WTC11 (cell line): Measurements from ENCODE around the gene TMEM256. TPM values are rescaled to one million over a fixed set of nuclear protein-coding genes. Genes with fewer than 3 reads are reported as not detected.

Experiments used
- ATAC-seq: fragments of 200-7000 bp; cut with Tn5 transposase; 2 replicates; pipeline ENCODE4 v1.10.0; 2021; ENCODE audit warnings: mild to moderate bottlenecking, moderate library complexity
- CTCF ChIA-PET: fragments of 300-600 bp; sonication (Branson Sonifier 250); formaldehyde crosslinking; loops from one replicate; lab custom pipeline; 2021; ENCODE audit warnings: antibody characterized with exemption; lab: Charles Lee
- POLR2A ChIA-PET: fragments of 350-600 bp; sonication (Branson Sonifier 250); formaldehyde crosslinking; loops from one replicate; lab custom pipeline; 2021; ENCODE audit warnings: antibody characterized with exemption; lab: Charles Lee
- DNase-seq: peaks from one replicate; pipeline ENCODE4 v3.0.0; 2021; ENCODE audit warnings: low spot score
- H3K27ac Mint-ChIP-seq: 2 replicates; pipeline ENCODE4 v1.8.0; 2021; ENCODE audit warnings: mixed read lengths
- H3K27me3 Mint-ChIP-seq: 2 replicates; pipeline ENCODE4 v1.8.0; 2021; ENCODE audit warnings: low read depth, mild to moderate bottlenecking, moderate library complexity, mixed read lengths
- H3K36me3 Mint-ChIP-seq: 2 replicates; pipeline ENCODE4 v1.8.0; 2021; ENCODE audit warnings: mixed read lengths
- H3K4me1 Mint-ChIP-seq: 2 replicates; pipeline ENCODE4 v1.8.0; 2022; ENCODE audit warnings: mixed read lengths
- H3K4me3 Mint-ChIP-seq: 2 replicates; pipeline ENCODE4 v1.8.0; 2021; ENCODE audit warnings: mild to moderate bottlenecking, moderate library complexity, mixed read lengths
- H3K9me3 Mint-ChIP-seq: 2 replicates; pipeline ENCODE4 v1.8.0; 2021; ENCODE audit warnings: mixed read lengths
- AFF4 ChIP-seq: sonication (generic); formaldehyde crosslinking; IDR thresholded peaks from 2 replicates; pipeline ENCODE4 v1.8.1; 2023; ENCODE audit warnings: mild to moderate bottlenecking, missing genetic modification reagents, borderline replicate concordance
- CREB1 ChIP-seq: sonication (generic); formaldehyde crosslinking; IDR thresholded peaks from 2 replicates; pipeline ENCODE4 v1.8.0; 2023; ENCODE audit warnings: mild to moderate bottlenecking, missing genetic modification reagents
- FOXJ3 ChIP-seq: sonication (generic); formaldehyde crosslinking; IDR thresholded peaks from 2 replicates; pipeline ENCODE4 v1.9.0; 2021; ENCODE audit warnings: missing genetic modification reagents, mild to moderate bottlenecking, borderline replicate concordance
- FOXK1 ChIP-seq: sonication (generic); formaldehyde crosslinking; IDR thresholded peaks from 2 replicates; pipeline ENCODE4 v1.8.0; 2022; ENCODE audit warnings: mild to moderate bottlenecking, moderate library complexity, missing genetic modification reagents
- KAT7 ChIP-seq: sonication (generic); formaldehyde crosslinking; IDR thresholded peaks from 2 replicates; pipeline ENCODE4 v1.8.1; 2023; ENCODE audit warnings: missing genetic modification reagents, mild to moderate bottlenecking, borderline replicate concordance
- MLX ChIP-seq: sonication (generic); formaldehyde crosslinking; IDR thresholded peaks from 2 replicates; pipeline ENCODE4 v1.8.1; 2023; ENCODE audit warnings: mild to moderate bottlenecking, missing genetic modification reagents, moderate library complexity
- NR3C1 ChIP-seq: sonication (generic); formaldehyde crosslinking; conservative IDR thresholded peaks from 2 replicates; pipeline ENCODE4 v1.8.1; 2023; ENCODE audit warnings: low read depth, mild to moderate bottlenecking, missing genetic modification reagents
- OVOL2 ChIP-seq: fragments of 250-450 bp; sonication (Bioruptor Pico); IDR thresholded peaks from 2 replicates; pipeline ENCODE4 v1.9.0; 2021; ENCODE audit warnings: mild to moderate bottlenecking, borderline replicate concordance
- TEAD4 ChIP-seq: sonication (generic); formaldehyde crosslinking; IDR thresholded peaks from 2 replicates; pipeline ENCODE4 v1.8.0; 2022; ENCODE audit warnings: mild to moderate bottlenecking, missing genetic modification reagents
- ZNF121 ChIP-seq: sonication (generic); formaldehyde crosslinking; IDR thresholded peaks from 2 replicates; pipeline ENCODE4 v1.8.0; 2023; ENCODE audit warnings: missing genetic modification reagents
- ZNF219 ChIP-seq: sonication (generic); formaldehyde crosslinking; IDR thresholded peaks from 2 replicates; pipeline ENCODE4 v1.8.0; 2023; ENCODE audit warnings: missing genetic modification reagents, mild to moderate bottlenecking, borderline replicate concordance
- ZNF396 ChIP-seq: fragments of 250-450 bp; sonication (Bioruptor Pico); IDR thresholded peaks from 2 replicates; pipeline ENCODE4 v1.8.0; 2021; ENCODE audit warnings: mild to moderate bottlenecking, moderate library complexity, borderline replicate concordance
- ZNF423 ChIP-seq: fragments of 250-450 bp; sonication (Bioruptor Pico); IDR thresholded peaks from 2 replicates; pipeline ENCODE4 v2.1.2; 2022; ENCODE audit warnings: mild to moderate bottlenecking, moderate library complexity
- total RNA-seq: library from RNA; stranded (reverse); gene quantifications from 3 replicates; pipeline ENCODE4 v1.2.3, GENCODE V29; 2021
- TF ChIP-seq, protein P1 (sequence below): sonication (generic); formaldehyde crosslinking; IDR thresholded peaks from 2 replicates; pipeline ENCODE4 v1.8.0; 2022; ENCODE audit warnings: missing genetic modification reagents
- TF ChIP-seq, protein P2 (sequence below): sonication (generic); formaldehyde crosslinking; IDR thresholded peaks from 2 replicates; pipeline ENCODE4 v1.8.1; 2022; ENCODE audit warnings: mild to moderate bottlenecking, missing genetic modification reagents, moderate library complexity, borderline replicate concordance
- TF ChIP-seq, protein P3 (sequence below): sonication (generic); formaldehyde crosslinking; IDR thresholded peaks from 2 replicates; pipeline ENCODE4 v1.8.0; 2023; ENCODE audit warnings: missing genetic modification reagents, mild to moderate bottlenecking, borderline replicate concordance
- TF ChIP-seq, protein P4 (sequence below): fragments of 200-600 bp; IDR thresholded peaks from 2 replicates; pipeline ENCODE4 v1.8.0; 2022; ENCODE audit warnings: antibody characterized with exemption
- TF ChIP-seq, protein P5 (sequence below): sonication (generic); formaldehyde crosslinking; IDR thresholded peaks from 2 replicates; pipeline ENCODE4 v1.8.1; 2023; ENCODE audit warnings: mild to moderate bottlenecking, missing genetic modification reagents

Gene TMEM256
- total RNA-seq, 1 experiment from 2014 or later = 132 TPM

GRCh38 chr17:7425756-7426155 lies 21.9 kb upstream of the TMEM256 start (continued):
- TF ChIP-seq, protein P1, sequence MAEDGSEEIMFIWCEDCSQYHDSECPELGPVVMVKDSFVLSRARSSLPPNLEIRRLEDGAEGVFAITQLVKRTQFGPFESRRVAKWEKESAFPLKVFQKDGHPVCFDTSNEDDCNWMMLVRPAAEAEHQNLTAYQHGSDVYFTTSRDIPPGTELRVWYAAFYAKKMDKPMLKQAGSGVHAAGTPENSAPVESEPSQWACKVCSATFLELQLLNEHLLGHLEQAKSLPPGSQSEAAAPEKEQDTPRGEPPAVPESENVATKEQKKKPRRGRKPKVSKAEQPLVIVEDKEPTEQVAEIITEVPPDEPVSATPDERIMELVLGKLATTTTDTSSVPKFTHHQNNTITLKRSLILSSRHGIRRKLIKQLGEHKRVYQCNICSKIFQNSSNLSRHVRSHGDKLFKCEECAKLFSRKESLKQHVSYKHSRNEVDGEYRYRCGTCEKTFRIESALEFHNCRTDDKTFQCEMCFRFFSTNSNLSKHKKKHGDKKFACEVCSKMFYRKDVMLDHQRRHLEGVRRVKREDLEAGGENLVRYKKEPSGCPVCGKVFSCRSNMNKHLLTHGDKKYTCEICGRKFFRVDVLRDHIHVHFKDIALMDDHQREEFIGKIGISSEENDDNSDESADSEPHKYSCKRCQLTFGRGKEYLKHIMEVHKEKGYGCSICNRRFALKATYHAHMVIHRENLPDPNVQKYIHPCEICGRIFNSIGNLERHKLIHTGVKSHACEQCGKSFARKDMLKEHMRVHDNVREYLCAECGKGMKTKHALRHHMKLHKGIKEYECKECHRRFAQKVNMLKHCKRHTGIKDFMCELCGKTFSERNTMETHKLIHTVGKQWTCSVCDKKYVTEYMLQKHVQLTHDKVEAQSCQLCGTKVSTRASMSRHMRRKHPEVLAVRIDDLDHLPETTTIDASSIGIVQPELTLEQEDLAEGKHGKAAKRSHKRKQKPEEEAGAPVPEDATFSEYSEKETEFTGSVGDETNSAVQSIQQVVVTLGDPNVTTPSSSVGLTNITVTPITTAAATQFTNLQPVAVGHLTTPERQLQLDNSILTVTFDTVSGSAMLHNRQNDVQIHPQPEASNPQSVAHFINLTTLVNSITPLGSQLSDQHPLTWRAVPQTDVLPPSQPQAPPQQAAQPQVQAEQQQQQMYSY (CRISPR knock-in tag) = no peak
- no peak for TF ChIP-seq CREB1 (CRISPR knock-in tag)
- no peak for TF ChIP-seq NR3C1 (CRISPR knock-in tag)
- no peak for TF ChIP-seq ZNF219 (CRISPR knock-in tag)
- no peak for TF ChIP-seq ZNF396 (CRISPR knock-in tag)

GRCh38 chr17:7425316-7425715 lies 21.4 kb upstream of the TMEM256 start, which contains the start of gene SPEM2:
Gene SPEM2, plus strand, starts transcription at chr17:7425616. Its CDS starts 73 bp downstream, at chr17:7425689.
- ChIA-PET POLR2A (no interaction called here), CTCF (interaction anchor here (1.0 to 3.3 kb wide), 5 partner anchors 12 to 135 kb away, joined by 3 to 8 read pairs (median 6); partner anchors contain the start of gene PLSCR3)
- H3K27me3 Mint-ChIP-seq = no peaks in the 10 kb centered on the region; the same call in 1 of the 2 replicates
- no peak for ATAC-seq
- H3K4me3 Mint-ChIP-seq = no peak within 1 kb of the TSS
- no peak for DNase-seq
- H3K27ac Mint-ChIP-seq = no peak within 1 kb of the TSS
- no peaks in the 10 kb centered on the region for H3K36me3 Mint-ChIP-seq
- H3K4me1 Mint-ChIP-seq = 0 out of 2 replicates have a peak, but pooled peaks cover 3% of the 10 kb centered on the region
- H3K9me3 Mint-ChIP-seq = no peaks in the 10 kb centered on the region
- TF ChIP-seq KAT7 (CRISPR knock-in tag) (no peak), AFF4 (CRISPR knock-in tag) (no peak), FOXJ3 (no peak), ZNF423 (CRISPR knock-in tag) (no peak), ZNF121 (CRISPR knock-in tag) (no peak), MLX (CRISPR knock-in tag) (no peak), TEAD4 (CRISPR knock-in tag) (no peak), FOXK1 (CRISPR knock-in tag) (no peak), OVOL2 (CRISPR knock-in tag) (no peak)
- TF ChIP-seq, protein P2, sequence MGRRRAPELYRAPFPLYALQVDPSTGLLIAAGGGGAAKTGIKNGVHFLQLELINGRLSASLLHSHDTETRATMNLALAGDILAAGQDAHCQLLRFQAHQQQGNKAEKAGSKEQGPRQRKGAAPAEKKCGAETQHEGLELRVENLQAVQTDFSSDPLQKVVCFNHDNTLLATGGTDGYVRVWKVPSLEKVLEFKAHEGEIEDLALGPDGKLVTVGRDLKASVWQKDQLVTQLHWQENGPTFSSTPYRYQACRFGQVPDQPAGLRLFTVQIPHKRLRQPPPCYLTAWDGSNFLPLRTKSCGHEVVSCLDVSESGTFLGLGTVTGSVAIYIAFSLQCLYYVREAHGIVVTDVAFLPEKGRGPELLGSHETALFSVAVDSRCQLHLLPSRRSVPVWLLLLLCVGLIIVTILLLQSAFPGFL (CRISPR knock-in tag) = no peak
- TF ChIP-seq, protein P3, sequence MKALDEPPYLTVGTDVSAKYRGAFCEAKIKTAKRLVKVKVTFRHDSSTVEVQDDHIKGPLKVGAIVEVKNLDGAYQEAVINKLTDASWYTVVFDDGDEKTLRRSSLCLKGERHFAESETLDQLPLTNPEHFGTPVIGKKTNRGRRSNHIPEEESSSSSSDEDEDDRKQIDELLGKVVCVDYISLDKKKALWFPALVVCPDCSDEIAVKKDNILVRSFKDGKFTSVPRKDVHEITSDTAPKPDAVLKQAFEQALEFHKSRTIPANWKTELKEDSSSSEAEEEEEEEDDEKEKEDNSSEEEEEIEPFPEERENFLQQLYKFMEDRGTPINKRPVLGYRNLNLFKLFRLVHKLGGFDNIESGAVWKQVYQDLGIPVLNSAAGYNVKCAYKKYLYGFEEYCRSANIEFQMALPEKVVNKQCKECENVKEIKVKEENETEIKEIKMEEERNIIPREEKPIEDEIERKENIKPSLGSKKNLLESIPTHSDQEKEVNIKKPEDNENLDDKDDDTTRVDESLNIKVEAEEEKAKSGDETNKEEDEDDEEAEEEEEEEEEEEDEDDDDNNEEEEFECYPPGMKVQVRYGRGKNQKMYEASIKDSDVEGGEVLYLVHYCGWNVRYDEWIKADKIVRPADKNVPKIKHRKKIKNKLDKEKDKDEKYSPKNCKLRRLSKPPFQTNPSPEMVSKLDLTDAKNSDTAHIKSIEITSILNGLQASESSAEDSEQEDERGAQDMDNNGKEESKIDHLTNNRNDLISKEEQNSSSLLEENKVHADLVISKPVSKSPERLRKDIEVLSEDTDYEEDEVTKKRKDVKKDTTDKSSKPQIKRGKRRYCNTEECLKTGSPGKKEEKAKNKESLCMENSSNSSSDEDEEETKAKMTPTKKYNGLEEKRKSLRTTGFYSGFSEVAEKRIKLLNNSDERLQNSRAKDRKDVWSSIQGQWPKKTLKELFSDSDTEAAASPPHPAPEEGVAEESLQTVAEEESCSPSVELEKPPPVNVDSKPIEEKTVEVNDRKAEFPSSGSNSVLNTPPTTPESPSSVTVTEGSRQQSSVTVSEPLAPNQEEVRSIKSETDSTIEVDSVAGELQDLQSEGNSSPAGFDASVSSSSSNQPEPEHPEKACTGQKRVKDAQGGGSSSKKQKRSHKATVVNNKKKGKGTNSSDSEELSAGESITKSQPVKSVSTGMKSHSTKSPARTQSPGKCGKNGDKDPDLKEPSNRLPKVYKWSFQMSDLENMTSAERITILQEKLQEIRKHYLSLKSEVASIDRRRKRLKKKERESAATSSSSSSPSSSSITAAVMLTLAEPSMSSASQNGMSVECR (CRISPR knock-in tag) = no peak
- TF ChIP-seq, protein P4, sequence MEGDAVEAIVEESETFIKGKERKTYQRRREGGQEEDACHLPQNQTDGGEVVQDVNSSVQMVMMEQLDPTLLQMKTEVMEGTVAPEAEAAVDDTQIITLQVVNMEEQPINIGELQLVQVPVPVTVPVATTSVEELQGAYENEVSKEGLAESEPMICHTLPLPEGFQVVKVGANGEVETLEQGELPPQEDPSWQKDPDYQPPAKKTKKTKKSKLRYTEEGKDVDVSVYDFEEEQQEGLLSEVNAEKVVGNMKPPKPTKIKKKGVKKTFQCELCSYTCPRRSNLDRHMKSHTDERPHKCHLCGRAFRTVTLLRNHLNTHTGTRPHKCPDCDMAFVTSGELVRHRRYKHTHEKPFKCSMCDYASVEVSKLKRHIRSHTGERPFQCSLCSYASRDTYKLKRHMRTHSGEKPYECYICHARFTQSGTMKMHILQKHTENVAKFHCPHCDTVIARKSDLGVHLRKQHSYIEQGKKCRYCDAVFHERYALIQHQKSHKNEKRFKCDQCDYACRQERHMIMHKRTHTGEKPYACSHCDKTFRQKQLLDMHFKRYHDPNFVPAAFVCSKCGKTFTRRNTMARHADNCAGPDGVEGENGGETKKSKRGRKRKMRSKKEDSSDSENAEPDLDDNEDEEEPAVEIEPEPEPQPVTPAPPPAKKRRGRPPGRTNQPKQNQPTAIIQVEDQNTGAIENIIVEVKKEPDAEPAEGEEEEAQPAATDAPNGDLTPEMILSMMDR = no peak
- TF ChIP-seq, protein P5, sequence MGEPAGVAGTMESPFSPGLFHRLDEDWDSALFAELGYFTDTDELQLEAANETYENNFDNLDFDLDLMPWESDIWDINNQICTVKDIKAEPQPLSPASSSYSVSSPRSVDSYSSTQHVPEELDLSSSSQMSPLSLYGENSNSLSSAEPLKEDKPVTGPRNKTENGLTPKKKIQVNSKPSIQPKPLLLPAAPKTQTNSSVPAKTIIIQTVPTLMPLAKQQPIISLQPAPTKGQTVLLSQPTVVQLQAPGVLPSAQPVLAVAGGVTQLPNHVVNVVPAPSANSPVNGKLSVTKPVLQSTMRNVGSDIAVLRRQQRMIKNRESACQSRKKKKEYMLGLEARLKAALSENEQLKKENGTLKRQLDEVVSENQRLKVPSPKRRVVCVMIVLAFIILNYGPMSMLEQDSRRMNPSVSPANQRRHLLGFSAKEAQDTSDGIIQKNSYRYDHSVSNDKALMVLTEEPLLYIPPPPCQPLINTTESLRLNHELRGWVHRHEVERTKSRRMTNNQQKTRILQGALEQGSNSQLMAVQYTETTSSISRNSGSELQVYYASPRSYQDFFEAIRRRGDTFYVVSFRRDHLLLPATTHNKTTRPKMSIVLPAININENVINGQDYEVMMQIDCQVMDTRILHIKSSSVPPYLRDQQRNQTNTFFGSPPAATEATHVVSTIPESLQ (CRISPR knock-in tag) = no peak
- TF ChIP-seq, all 79 proteins: peak for 0
